ENCODE data around the gene FNDC10. TPM values are rescaled to one million over a fixed set of nuclear protein-coding genes. Genes with fewer than 3 reads are reported as not detected.

FNDC10 gene
- total and polyA plus RNA-seq, 10 donors: 2.2 to 8.8 (median 4.6) TPM

DNA sequence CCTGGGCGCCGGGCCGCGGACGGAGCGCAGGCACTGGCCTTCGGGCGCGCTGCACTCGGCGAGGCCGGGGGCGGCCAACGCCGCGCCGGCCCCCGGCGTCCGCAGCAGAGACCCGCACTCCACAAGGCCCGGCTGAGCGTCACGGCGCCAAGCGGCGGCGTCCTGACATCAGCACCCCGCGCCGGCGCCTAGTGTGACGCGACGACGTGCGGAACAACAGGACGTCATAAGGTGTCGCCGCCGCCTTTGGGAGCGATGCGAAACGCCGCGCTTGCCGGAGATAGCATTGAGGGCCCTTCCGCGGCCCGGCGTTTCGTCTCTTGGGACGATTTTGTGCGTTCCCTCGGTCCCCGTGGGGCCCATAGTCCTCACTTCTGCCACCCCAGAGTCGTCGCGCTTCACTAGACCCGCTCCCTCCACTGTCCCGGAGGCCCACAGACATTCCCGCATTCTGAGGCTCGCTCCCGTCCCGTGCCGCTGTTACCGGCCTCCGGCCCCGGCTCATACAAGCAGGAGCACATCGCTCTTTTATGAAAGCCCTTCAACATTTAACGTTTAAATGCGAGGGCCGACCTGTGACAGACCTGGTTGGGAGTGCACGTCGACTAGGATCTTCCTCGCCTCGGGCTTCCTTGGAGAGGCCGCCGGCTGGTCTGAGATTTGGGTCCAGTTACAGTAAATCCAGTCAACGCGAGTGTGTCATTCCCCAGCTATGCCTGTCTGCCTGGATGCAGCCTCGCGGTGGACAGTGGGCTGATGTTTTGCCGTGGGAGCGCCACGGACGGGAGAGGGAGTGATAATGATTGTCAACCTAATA is 25.0 kb downstream of the FNDC10 start, which contains the start of gene SSU72:
SSU72 (minus strand) TSS at position 143 of the 817 bp plus-strand sequence. CDS start 306 bp downstream, outside the sequence.
- Histone ChIP-seq H3K4me3 (peak within 1 kb of the TSS; percentile 89 to 100 (median 94)), H3K9me3 (no peaks in the 10 kb centered on the region), H3K36me3 (peaks cover 0 to 32% (median 6%) of the 10 kb centered on the region in 6 donors), H3K27ac (peak within 1 kb of the TSS; percentile 96 to 100 (median 99)), H3K4me1 (peaks cover 29 to 57% (median 49%) of the 10 kb centered on the region in 6 donors), H3K27me3 (replicated peaks in 1 of 7) (peaks cover 0 to 14% (median 0%) of the 10 kb centered on the region in 7 donors)
- intact Hi-C loops (cut with DNase I; ENCODE audit: low total_unique reads): no loop called here
- peak; percentile 96 for DNase-seq
- TF ChIP-seq POLR2A (IDR thresholded peaks at IDR 0.05) (peak; percentile 87 to 98 (median 92)), POLR2AphosphoS5 (IDR thresholded peaks at IDR 0.05) (peak; percentile 99)
- TF ChIP-seq, protein P1, sequence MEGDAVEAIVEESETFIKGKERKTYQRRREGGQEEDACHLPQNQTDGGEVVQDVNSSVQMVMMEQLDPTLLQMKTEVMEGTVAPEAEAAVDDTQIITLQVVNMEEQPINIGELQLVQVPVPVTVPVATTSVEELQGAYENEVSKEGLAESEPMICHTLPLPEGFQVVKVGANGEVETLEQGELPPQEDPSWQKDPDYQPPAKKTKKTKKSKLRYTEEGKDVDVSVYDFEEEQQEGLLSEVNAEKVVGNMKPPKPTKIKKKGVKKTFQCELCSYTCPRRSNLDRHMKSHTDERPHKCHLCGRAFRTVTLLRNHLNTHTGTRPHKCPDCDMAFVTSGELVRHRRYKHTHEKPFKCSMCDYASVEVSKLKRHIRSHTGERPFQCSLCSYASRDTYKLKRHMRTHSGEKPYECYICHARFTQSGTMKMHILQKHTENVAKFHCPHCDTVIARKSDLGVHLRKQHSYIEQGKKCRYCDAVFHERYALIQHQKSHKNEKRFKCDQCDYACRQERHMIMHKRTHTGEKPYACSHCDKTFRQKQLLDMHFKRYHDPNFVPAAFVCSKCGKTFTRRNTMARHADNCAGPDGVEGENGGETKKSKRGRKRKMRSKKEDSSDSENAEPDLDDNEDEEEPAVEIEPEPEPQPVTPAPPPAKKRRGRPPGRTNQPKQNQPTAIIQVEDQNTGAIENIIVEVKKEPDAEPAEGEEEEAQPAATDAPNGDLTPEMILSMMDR (IDR thresholded peaks at IDR 0.05 in 8 of 11, conservative IDR thresholded peaks at IDR 0.05 in 3 of 11): peak in 2 of 11 experiments; percentile 11 to 27
- 0 to 1% (median 1%) methylated on average over 49 to 87 of the region's 87 CpGs for WGBS, 5 donors

DNA sequence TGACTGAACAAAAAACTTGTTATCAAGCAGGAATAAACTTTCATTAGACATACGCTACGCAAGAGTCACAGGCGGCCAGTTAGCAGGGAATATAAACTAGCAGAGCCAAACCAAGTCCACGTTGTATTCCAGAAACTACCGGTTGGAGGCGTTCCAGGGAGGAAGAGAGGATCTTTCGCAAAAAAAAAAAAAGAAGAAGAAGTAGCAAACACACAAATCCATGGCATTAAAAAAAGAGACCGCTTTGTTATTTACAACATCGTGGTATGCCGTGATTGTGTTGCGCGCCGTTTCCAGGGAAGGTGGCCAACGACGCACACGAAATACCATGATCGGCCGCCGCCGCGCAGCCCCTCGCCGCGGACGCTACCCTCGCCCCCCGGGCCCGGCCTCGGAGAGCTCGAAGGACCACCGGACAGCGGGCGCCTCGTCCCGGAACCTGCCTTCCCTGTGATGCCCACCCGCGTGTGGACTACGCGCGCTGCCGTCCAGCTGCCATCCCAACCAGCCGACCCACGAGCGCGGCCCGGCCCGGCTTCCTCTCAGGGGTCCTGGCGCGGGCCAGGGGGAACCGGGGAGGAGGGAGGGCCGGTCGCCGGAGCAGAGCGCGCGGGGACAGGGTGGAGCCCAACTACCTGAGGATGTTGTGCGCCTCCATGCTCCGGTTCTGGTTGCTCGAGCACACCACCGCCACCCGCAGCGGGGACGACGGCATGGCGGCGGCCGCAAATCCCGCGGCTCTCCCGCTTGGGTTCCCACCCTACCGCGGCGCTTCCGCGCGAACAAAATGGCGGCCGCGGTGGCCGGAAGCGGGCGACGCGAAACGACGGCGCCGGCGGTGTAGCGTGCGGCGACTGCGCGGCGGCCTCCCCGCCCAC is 25.9 kb downstream of the FNDC10 start:
- peaks cover 35 to 66% (median 58%) of the 10 kb centered on the region in 6 donors for H3K4me1 ChIP-seq
- peak overlapping the region; percentile 96 to 100 (median 99) for H3K27ac ChIP-seq
- H3K36me3 ChIP-seq: peaks cover 0 to 41% (median 6%) of the 10 kb centered on the region in 6 donors
- peak; percentile 92 for DNase-seq
- TF ChIP-seq, protein P1 (IDR thresholded peaks at IDR 0.05 in 8 of 11, conservative IDR thresholded peaks at IDR 0.05 in 3 of 11): no peak
- TF ChIP-seq POLR2AphosphoS5 (IDR thresholded peaks at IDR 0.05): no peak
- peak overlapping the region; percentile 89 to 100 (median 94) for H3K4me3 ChIP-seq
- 0 to 1% (median 0%) methylated on average over 21 to 96 of the region's 96 CpGs for WGBS, 5 donors
- peaks cover 0 to 5% (median 0%) of the 10 kb centered on the region in 7 donors for H3K27me3 ChIP-seq (replicated peaks in 1 of 7)
- intact Hi-C loops (cut with DNase I; ENCODE audit: low total_unique reads): no loop called here
- no peaks in the 10 kb centered on the region for H3K9me3 ChIP-seq

GRCh38 chr1:1569341-1569740 is 30.6 kb downstream of the FNDC10 start:
- intact Hi-C loops (cut with DNase I; ENCODE audit: low total_unique reads): no loop called here
- 81 to 88% (median 83%) methylated on average over 7 of the region's 7 CpGs for WGBS, 5 donors
- peaks cover 37 to 97% (median 83%) of the 10 kb centered on the region in 6 donors for H3K4me1 ChIP-seq

More at GRCh38 chr1:1569341-1569740, 30.6 kb downstream of the FNDC10 start:
- H3K27ac ChIP-seq: no peak overlapping the region
- TF ChIP-seq, protein P1 (IDR thresholded peaks at IDR 0.05 in 8 of 11, conservative IDR thresholded peaks at IDR 0.05 in 3 of 11): no peak
- TF ChIP-seq POLR2AphosphoS5 (IDR thresholded peaks at IDR 0.05) (no peak), POLR2A (IDR thresholded peaks at IDR 0.05) (no peak)
- H3K4me3 ChIP-seq: no peak overlapping the region
- H3K36me3 ChIP-seq: peaks cover 0 to 86% (median 23%) of the 10 kb centered on the region in 6 donors
- no peaks in the 10 kb centered on the region for H3K9me3 ChIP-seq
- DNase-seq: no peak
- no peaks in the 10 kb centered on the region for H3K27me3 ChIP-seq (replicated peaks in 1 of 7)
